HepG2 (cell line): ENCODE data around the gene MARK2. TPM values are rescaled to one million over a fixed set of nuclear protein-coding genes. Genes with fewer than 3 reads are reported as not detected.

Experiments used
- ATAC-seq: fragments of 200-7000 bp; cut with Tn5 transposase; 3 replicates; pipeline ENCODE4 v1.9.1; 2020; ENCODE audit warnings: mild to moderate bottlenecking, moderate library complexity
- BruUV-seq: library from RNA; stranded (reverse); fragments of 400-500 nt; replicated peaks from 2 replicates; lab custom pipeline; 2021; lab: Mats Ljungman, UMichigan
- CTCF ChIA-PET: fragments of 300-600 bp; formaldehyde crosslinking; extraction: SDS; loops from one replicate; lab custom pipeline; 2021; ENCODE audit warnings: low total read pairs, inconsistent platforms, low intra/inter-chr PET ratio; lab: Yijun Ruan, JAX
- POLR2A ChIA-PET: fragments of 350-600 bp; sonication (Branson Sonifier 250); formaldehyde crosslinking; loops from one replicate; lab custom pipeline; 2020; ENCODE audit warnings: antibody characterized with exemption, inconsistent platforms; lab: Yijun Ruan, JAX
- DNase-seq: peaks from one replicate; pipeline ENCODE4 v3.0.0-alpha.2; 2015; ENCODE audit warnings: low spot score
- FAIRE-seq: peaks from 3 replicates; lab custom pipeline; 2011; peaks lifted over from hg19 to GRCh38; lab: Jason Lieb, UNC
- H2AFZ ChIP-seq: one replicate; pipeline ENCODE4 v1.6.1; 2011; ENCODE audit warnings: low read length, inconsistent platforms
- H3K27ac ChIP-seq: fragments of 300-600 bp; 3 replicates; pipeline ENCODE4 v1.8.0; 2011; ENCODE audit warnings: mixed run types, mild to moderate bottlenecking, mixed read lengths, low read length, inconsistent platforms; ENCODE audit not compliant: insufficient read depth; ENCODE audit errors: extremely low read length
- H3K27me3 ChIP-seq, 2 experiments: fragments of 200-600 bp in 1 of 2; 2 replicates in 1 of 2; 3 replicates in 1 of 2; pipeline versions ENCODE4 v1.6.0 to v1.8.0; 2011; ENCODE audit warnings: low read length in 2 of 2, mild to moderate bottlenecking in 2 of 2, moderate library complexity in 2 of 2, inconsistent platforms in 1 of 2; ENCODE audit not compliant: insufficient read depth in 2 of 2, control insufficient read depth in 1 of 2
- H3K36me3 ChIP-seq, 2 experiments: fragments of 200-600 bp in 1 of 2; replicated peaks in 1 of 2; 2 replicates in 1 of 2; 3 replicates in 1 of 2; pipeline versions ENCODE4 v1.5.1 to v1.8.0; 2011; ENCODE audit warnings: low read length in 2 of 2, inconsistent platforms in 1 of 2; ENCODE audit not compliant: insufficient read depth in 2 of 2, control insufficient read depth in 1 of 2
- H3K4me1 ChIP-seq: 2 replicates; pipeline ENCODE4 v1.5.1; 2012; ENCODE audit warnings: low read length, inconsistent platforms; ENCODE audit not compliant: insufficient read depth
- H3K4me2 ChIP-seq: 2 replicates; pipeline ENCODE4 v1.6.0; 2011; ENCODE audit warnings: low read depth, low read length, inconsistent platforms
- H3K4me3 ChIP-seq, 3 experiments: fragments of 200-600 bp in 1 of 3; sonication (generic), shearing (Covaris generic) in 1 of 3; replicated peaks in 1 of 3; 2 replicates each; pipeline ENCODE4 v1.5.1; 2011 to 2016; ENCODE audit warnings: low read length in 3 of 3, inconsistent platforms in 2 of 3, low read depth in 2 of 3, mild to moderate bottlenecking in 2 of 3, control low read depth in 1 of 3, mixed read lengths in 1 of 3; ENCODE audit not compliant: insufficient read depth in 1 of 3
- H3K79me2 ChIP-seq: one replicate; pipeline ENCODE4 v1.6.1; 2011; ENCODE audit warnings: low read length, inconsistent platforms; ENCODE audit not compliant: insufficient read depth
- H3K9ac ChIP-seq: 2 replicates; pipeline ENCODE4 v1.6.0; 2011; ENCODE audit warnings: mild to moderate bottlenecking, low read depth, low read length, inconsistent platforms; ENCODE audit not compliant: insufficient read depth
- H3K9me3 ChIP-seq: 2 replicates; pipeline ENCODE4 v1.5.1; 2012; ENCODE audit warnings: mild to moderate bottlenecking, low read length
- H4K20me1 ChIP-seq: 2 replicates; pipeline ENCODE4 v1.6.0; 2011; ENCODE audit warnings: inconsistent platforms, mild to moderate bottlenecking, low read length, moderate library complexity; ENCODE audit not compliant: insufficient read depth
- AGO2 ChIP-seq: fragments of 200-400 bp; formaldehyde crosslinking; optimal IDR thresholded peaks from 2 replicates; pipeline ENCODE3; 2017; ENCODE audit warnings: mild to moderate bottlenecking, low read depth, low read length, moderate library complexity
- ARID4A ChIP-seq: sonication (generic); formaldehyde crosslinking; IDR thresholded peaks from 2 replicates; pipeline ENCODE4 v1.5.0; 2020; ENCODE audit warnings: mild to moderate bottlenecking, missing genetic modification reagents, borderline replicate concordance
- NCOA1 ChIP-seq: sonication (generic); formaldehyde crosslinking; IDR thresholded peaks from 2 replicates; pipeline ENCODE4 v1.9.0; 2021; ENCODE audit warnings: missing genetic modification reagents
- PCBP2 ChIP-seq: fragments of 200-400 bp; formaldehyde crosslinking; optimal IDR thresholded peaks from 2 replicates; pipeline ENCODE3; 2018; ENCODE audit warnings: low read length, low read depth; ENCODE audit not compliant: poor library complexity, severe bottlenecking
- PRDM15 ChIP-seq: sonication (generic); formaldehyde crosslinking; IDR thresholded peaks from 2 replicates; pipeline ENCODE4 v1.4.0; 2020; ENCODE audit warnings: missing genetic modification reagents
- SAP130 ChIP-seq: IDR thresholded peaks from 2 replicates; pipeline ENCODE4 v1.6.1; 2016; ENCODE audit warnings: low read depth
- SMARCE1 ChIP-seq: fragments of 450-650 bp; IDR thresholded peaks from 2 replicates; pipeline ENCODE4 v1.6.1; 2017; ENCODE audit warnings: borderline replicate concordance
- SP2 ChIP-seq: sonication (generic); formaldehyde crosslinking; IDR thresholded peaks from 2 replicates; pipeline ENCODE4 v1.5.1; 2020; ENCODE audit warnings: mild to moderate bottlenecking, missing genetic modification reagents
- U2AF1 ChIP-seq: fragments of 200-400 bp; formaldehyde crosslinking; optimal IDR thresholded peaks from 2 replicates; pipeline ENCODE3; 2017; ENCODE audit warnings: mild to moderate bottlenecking, low read depth, low read length
- ZGPAT ChIP-seq: IDR thresholded peaks from 2 replicates; pipeline ENCODE4 v1.6.1; 2016; ENCODE audit warnings: mild to moderate bottlenecking
- ZKSCAN8 ChIP-seq: IDR thresholded peaks from 2 replicates; pipeline ENCODE4 v1.6.1; 2016; ENCODE audit warnings: borderline replicate concordance, missing genetic modification reagents, missing compliant biosample characterization
- ZNF33B ChIP-seq: sonication (generic); formaldehyde crosslinking; IDR thresholded peaks from 2 replicates; pipeline ENCODE4 v1.5.1; 2020; ENCODE audit warnings: mild to moderate bottlenecking, missing genetic modification reagents
- ZNF879 ChIP-seq: sonication (generic); formaldehyde crosslinking; IDR thresholded peaks from 2 replicates; pipeline ENCODE4 v1.8.1; 2023; ENCODE audit warnings: missing genetic modification reagents
- WGBS: methylation state at CpG from one replicate; pipeline ENCODE4 v1.1.6; 2017; ENCODE audit warnings: low lambda C conversion rate; 5-methylcytosine and 5-hydroxymethylcytosine counted together
- in situ Hi-C: cut with HindIII; loops from 2 replicates; pipeline ENCODE4 v1.10.0; 2017; ENCODE audit warnings: low pct_unique_long_range_greater_than_20kb; ENCODE audit not compliant: extremely low pct_ligation_motif_present
- intact Hi-C: fragments of 100-400 bp; cut with micrococcal nuclease; formaldehyde crosslinking; loops from one replicate; pipeline ENCODE4 v1.10.0; 2022; ENCODE audit not compliant: unreplicated experiment
- polyA plus RNA-seq, 8 experiments: library from polyadenylated mRNA; depleted of rRNA in 3 of 8; stranded (reverse) in 7 of 8; unstranded in 1 of 8; fragments of >200 nt; fragmentation: Illumina TruSeq in 4 of 8; extraction: Trizol in 4 of 8; gene quantifications; 2 replicates each; pipeline versions ENCODE4 v1.2.1 to v1.2.3, GENCODE V29; 2011 to 2016; ENCODE audit warnings: low read depth in 4 of 8, missing spikeins in 1 of 8, mixed read lengths in 1 of 8; ENCODE audit not compliant: insufficient read depth in 1 of 8
- total RNA-seq, 5 experiments: library from RNA; depleted of rRNA; stranded (reverse); fragments of >200 nt; fragmentation: Illumina TruSeq; extraction: Trizol; gene quantifications; 2 replicates each; pipeline ENCODE4 v1.2.3, GENCODE V29; 2016; ENCODE audit warnings: low read depth in 1 of 5

MARK2 gene
- total and polyA plus RNA-seq, 2 of the 13 experiments (the other 11 are each of a cell fraction or from before 2014, with no cell fraction given): 13.5 to 13.9 TPM

- H3K9me3 ChIP-seq: no peaks in the 10 kb centered on the region
- BruUV-seq: no TSS peak
- peak overlapping the region; percentile 70 for H3K27ac ChIP-seq
- WGBS: 2% methylated on average over 28 of the region's 40 CpGs
- H3K4me3 ChIP-seq: peak overlapping the region; percentile 69 to 96 (median 93)
- no peak overlapping the region for H2AFZ ChIP-seq
- FAIRE-seq (no peak), DNase-seq (no peak), ATAC-seq (no peak)
- in situ Hi-C loops: loop anchor here (5.0 to 10.0 kb wide), 3 partner anchors 48 to 305 kb away; no protein-coding TSS in a partner anchor
- peaks cover 72% of the 10 kb centered on the region for H3K4me1 ChIP-seq
- intact Hi-C loops: loop anchor here (10.0 kb wide), 1 partner anchor 315 kb away; no protein-coding TSS in a partner anchor
- H3K36me3 ChIP-seq: peaks cover 0 to 12% of the 10 kb centered on the region in 2 experiments; a peak in 1 of 5 replicates
- peak overlapping the region; percentile 86 for H3K9ac ChIP-seq
- peaks cover 19% of the 10 kb centered on the region; the same call in 1 of the 2 replicates for H4K20me1 ChIP-seq
- H3K79me2 ChIP-seq: peaks cover 49% of the 10 kb centered on the region
- no peaks in the 10 kb centered on the region; a peak in 1 of 5 replicates for H3K27me3 ChIP-seq
- ChIA-PET CTCF (no interaction called here), POLR2A (interaction anchor here (0.7 to 3.3 kb wide), 8 partner anchors 11 to 345 kb away, joined by 3 to 23 read pairs (median 5); partner anchors contain the start of genes STIP1 and ZFTA)
- peak overlapping the region; percentile 95 for H3K4me2 ChIP-seq
- TF ChIP-seq SMARCE1 (no peak), SAP130 (CRISPR knock-in tag) (peak; percentile 37; the same call in 1 of the 2 replicates), ZGPAT (CRISPR knock-in tag) (peak; percentile 6; the same call in 1 of the 2 replicates), ZNF879 (CRISPR knock-in tag) (no peak), ZNF33B (CRISPR knock-in tag) (no peak), SP2 (CRISPR knock-in tag) (0 out of 2 replicates have a peak, but pooled peaks have one; percentile 16), AGO2 (peak; percentile 47), U2AF1 (peak; percentile 8), PRDM15 (CRISPR knock-in tag) (0 out of 2 replicates have a peak, but pooled peaks have one; percentile 22), ARID4A (CRISPR knock-in tag) (0 out of 2 replicates have a peak, but pooled peaks have one; percentile 38), PCBP2 (no peak), ZKSCAN8 (CRISPR knock-in tag) (no peak), NCOA1 (CRISPR knock-in tag) (0 out of 2 replicates have a peak, but pooled peaks have one; percentile 30)
These were observed 822 bp downstream of the MARK2 start for GRCh38 chr11:63839508-63840355.
